K562 (cell line): ENCODE data around the gene LLCFC1. TPM values are rescaled to one million over a fixed set of nuclear protein-coding genes. Genes with fewer than 3 reads are reported as not detected.

Experiments used
- GATAD2B ChIP-seq: fragments of 450-650 bp; IDR thresholded peaks from 2 replicates; pipeline ENCODE4 v1.6.1; 2017; ENCODE audit warnings: mild to moderate bottlenecking, borderline replicate concordance
- HNRNPH1 ChIP-seq: fragments of 200-400 bp; formaldehyde crosslinking; optimal IDR thresholded peaks from 2 replicates; pipeline ENCODE3; 2017; ENCODE audit warnings: low read depth, mild to moderate bottlenecking, low read length, moderate library complexity
- HNRNPK ChIP-seq: fragments of 200-400 bp; formaldehyde crosslinking; IDR thresholded peaks from one replicate; pipeline ENCODE4 v1.6.1; 2018; ENCODE audit warnings: mild to moderate bottlenecking, low read depth, low read length; ENCODE audit not compliant: poor library complexity, severe bottlenecking
- MLLT1 ChIP-seq, 2 experiments: fragments of 450-650 bp; IDR thresholded peaks; 2 replicates each; pipeline ENCODE4 v1.6.1; 2016
- MXI1 ChIP-seq: IDR thresholded peaks from 2 replicates; pipeline ENCODE4 v1.6.1; 2011; ENCODE audit warnings: low read depth, mild to moderate bottlenecking, improper control_type of control experiment, low read length
- NFATC3 ChIP-seq: fragments of 450-650 bp; IDR thresholded peaks from 2 replicates; pipeline ENCODE4 v1.6.1; 2017; ENCODE audit warnings: mild to moderate bottlenecking
- ZBTB7A ChIP-seq: IDR thresholded peaks from 2 replicates; pipeline ENCODE4 v1.6.1; 2011; ENCODE audit warnings: low read depth, mild to moderate bottlenecking, low read length, moderate library complexity, borderline replicate concordance; ENCODE audit not compliant: control insufficient read depth
- ZNF143 ChIP-seq: sonication (generic); formaldehyde crosslinking; IDR thresholded peaks from 2 replicates; pipeline ENCODE4 v1.9.0; 2022; ENCODE audit warnings: mild to moderate bottlenecking, missing genetic modification reagents
- ZNF324 ChIP-seq: fragments of 250-450 bp; sonication (Bioruptor Pico); IDR thresholded peaks from 2 replicates; pipeline ENCODE4 v1.4.0; 2020; ENCODE audit warnings: mild to moderate bottlenecking
- ZNF518B ChIP-seq: fragments of 250-450 bp; sonication (Bioruptor Pico); IDR thresholded peaks from 2 replicates; pipeline ENCODE4 v1.5.0; 2021; ENCODE audit warnings: mild to moderate bottlenecking, moderate library complexity
- ZNF583 ChIP-seq: fragments of 250-450 bp; sonication (Bioruptor Pico); IDR thresholded peaks from 2 replicates; pipeline ENCODE4 v1.4.0; 2020
- polyA plus RNA-seq, 8 experiments: library from polyadenylated mRNA; depleted of rRNA in 4 of 8; stranded (reverse) in 5 of 8; unstranded in 3 of 8; fragments of >200 nt; fragmentation: Nextera tagmentation in 2 of 8; fragmentation: Illumina TruSeq in 1 of 8; extraction: Ambion mirVana in 2 of 8; extraction: Trizol in 1 of 8; gene quantifications; 2 replicates each; pipeline versions ENCODE4 v1.2.1 to v1.2.3, GENCODE V29; 2011 to 2014; ENCODE audit warnings: inconsistent platforms in 1 of 8, missing spikeins in 1 of 8
- total RNA-seq, 7 experiments: library from RNA; depleted of rRNA in 6 of 7; stranded (reverse); fragments of >200 nt in 6 of 7; fragmentation: Illumina TruSeq in 2 of 7; extraction: Trizol in 2 of 7; gene quantifications; 2 replicates each; pipeline versions ENCODE4 v1.2.1 to v1.2.3, GENCODE V29; 2011 to 2021; ENCODE audit warnings: low replicate concordance in 1 of 7
- TF ChIP-seq, protein P1 (sequence below): sonication (generic); formaldehyde crosslinking; IDR thresholded peaks from 2 replicates; pipeline ENCODE4 v1.5.0; 2020; ENCODE audit warnings: missing genetic modification reagents
- TF ChIP-seq, protein P2 (sequence below): sonication (generic); formaldehyde crosslinking; IDR thresholded peaks from 2 replicates; pipeline ENCODE4 v1.8.0; 2022; ENCODE audit warnings: mild to moderate bottlenecking, low read depth, missing genetic modification reagents
- TF ChIP-seq, protein P3 (sequence below): fragments of 450-650 bp; IDR thresholded peaks from 2 replicates; pipeline ENCODE4 v1.6.1; 2016

Gene LLCFC1
- total and polyA plus RNA-seq, 9 of the 15 experiments (the other 6 are each of a cell fraction or from before 2014, with no cell fraction given): not detected

- TF ChIP-seq, protein P1, sequence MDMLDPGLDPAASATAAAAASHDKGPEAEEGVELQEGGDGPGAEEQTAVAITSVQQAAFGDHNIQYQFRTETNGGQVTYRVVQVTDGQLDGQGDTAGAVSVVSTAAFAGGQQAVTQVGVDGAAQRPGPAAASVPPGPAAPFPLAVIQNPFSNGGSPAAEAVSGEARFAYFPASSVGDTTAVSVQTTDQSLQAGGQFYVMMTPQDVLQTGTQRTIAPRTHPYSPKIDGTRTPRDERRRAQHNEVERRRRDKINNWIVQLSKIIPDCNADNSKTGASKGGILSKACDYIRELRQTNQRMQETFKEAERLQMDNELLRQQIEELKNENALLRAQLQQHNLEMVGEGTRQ (CRISPR knock-in tag): no peak
- TF ChIP-seq ZNF143 (CRISPR knock-in tag) (no peak), NFATC3 (no peak), ZBTB7A (no peak), HNRNPK (no peak), MXI1 (no peak), ZNF583 (CRISPR knock-in tag) (no peak), HNRNPH1 (no peak), ZNF324 (CRISPR knock-in tag) (no peak), ZNF518B (CRISPR knock-in tag) (no peak), MLLT1 (IDR thresholded peaks at IDR 0.05) (no peak), GATAD2B (no peak)
- TF ChIP-seq, protein P2, sequence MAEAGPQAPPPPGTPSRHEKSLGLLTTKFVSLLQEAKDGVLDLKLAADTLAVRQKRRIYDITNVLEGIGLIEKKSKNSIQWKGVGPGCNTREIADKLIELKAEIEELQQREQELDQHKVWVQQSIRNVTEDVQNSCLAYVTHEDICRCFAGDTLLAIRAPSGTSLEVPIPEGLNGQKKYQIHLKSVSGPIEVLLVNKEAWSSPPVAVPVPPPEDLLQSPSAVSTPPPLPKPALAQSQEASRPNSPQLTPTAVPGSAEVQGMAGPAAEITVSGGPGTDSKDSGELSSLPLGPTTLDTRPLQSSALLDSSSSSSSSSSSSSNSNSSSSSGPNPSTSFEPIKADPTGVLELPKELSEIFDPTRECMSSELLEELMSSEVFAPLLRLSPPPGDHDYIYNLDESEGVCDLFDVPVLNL (CRISPR knock-in tag): 0 out of 2 replicates have a peak, but pooled peaks have one; percentile 39
- TF ChIP-seq, protein P3, sequence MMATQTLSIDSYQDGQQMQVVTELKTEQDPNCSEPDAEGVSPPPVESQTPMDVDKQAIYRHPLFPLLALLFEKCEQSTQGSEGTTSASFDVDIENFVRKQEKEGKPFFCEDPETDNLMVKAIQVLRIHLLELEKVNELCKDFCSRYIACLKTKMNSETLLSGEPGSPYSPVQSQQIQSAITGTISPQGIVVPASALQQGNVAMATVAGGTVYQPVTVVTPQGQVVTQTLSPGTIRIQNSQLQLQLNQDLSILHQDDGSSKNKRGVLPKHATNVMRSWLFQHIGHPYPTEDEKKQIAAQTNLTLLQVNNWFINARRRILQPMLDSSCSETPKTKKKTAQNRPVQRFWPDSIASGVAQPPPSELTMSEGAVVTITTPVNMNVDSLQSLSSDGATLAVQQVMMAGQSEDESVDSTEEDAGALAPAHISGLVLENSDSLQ: peak; percentile 50; the same call in 1 of the 2 replicates
These were observed 15.5 kb downstream of the LLCFC1 start (continued) for GRCh38 chr7:142954680-142955268.
